GM12874 (cell line): Measurements from ENCODE around the gene CD55.

Experiments
- CTCF ChIP-seq: IDR thresholded peaks from 2 replicates; pipeline ENCODE4 v1.5.1; 2011; ENCODE audit warnings: low read depth, mild to moderate bottlenecking, control low read depth, low read length, moderate library complexity; ENCODE audit not compliant: insufficient read depth

CD55 gene

GRCh38 chr1:207282496-207283380, 38.7 kb upstream of the CD55 start:
- TF ChIP-seq CTCF = no peak

- no peak for TF ChIP-seq CTCF
Measured at GRCh38 chr1:207283421-207283820, 38.1 kb upstream of the CD55 start.

- TF ChIP-seq CTCF = no peak
Measured at GRCh38 chr1:207284209-207284897, 37.1 kb upstream of the CD55 start.

- no peak for TF ChIP-seq CTCF
Measured at GRCh38 chr1:207286786-207287468, 34.6 kb upstream of the CD55 start.

GRCh38 chr1:207288315-207288714, 33.2 kb upstream of the CD55 start:
- no peak for TF ChIP-seq CTCF

- no peak for TF ChIP-seq CTCF
Measured at GRCh38 chr1:207289756-207290155, 31.7 kb upstream of the CD55 start.

GRCh38 chr1:207291723-207292122, 29.8 kb upstream of the CD55 start:
- no peak for TF ChIP-seq CTCF
